GM12878 (cell line): ENCODE data around the gene STRBP. TPM values are rescaled to one million over a fixed set of nuclear protein-coding genes. Genes with fewer than 3 reads are reported as not detected.

Experiments
- ATAC-seq: fragments of 200-7000 bp; cut with Tn5 transposase; 3 replicates; pipeline ENCODE4 v1.9.1; 2020; ENCODE audit warnings: mild to moderate bottlenecking, moderate library complexity
- BruUV-seq: library from RNA; stranded (reverse); fragments of 400-500 nt; replicated peaks from 2 replicates; lab custom pipeline; 2021; lab: Mats Ljungman, UMichigan
- CTCF ChIA-PET: fragments of 300-600 bp; sonication (Branson Sonifier 250); formaldehyde crosslinking; extraction: SDS; loops from one replicate; lab custom pipeline; 2021; ENCODE audit warnings: inconsistent platforms; lab: Yijun Ruan, JAX
- POLR2A ChIA-PET: fragments of 350-600 bp; formaldehyde crosslinking; extraction: SDS; loops from one replicate; lab custom pipeline; 2021; ENCODE audit warnings: inconsistent platforms; lab: Charles Lee
- RAD21 ChIA-PET: fragments of 300-600 bp; sonication (Branson Sonifier 250); formaldehyde crosslinking; loops from one replicate; lab custom pipeline; 2023; ENCODE audit warnings: antibody characterized with exemption; ENCODE audit not compliant: unreplicated experiment; lab: Charles Lee
- SMC1A ChIA-PET: fragments of 300-600 bp; sonication (Branson Sonifier 250); formaldehyde crosslinking; loops from one replicate; lab custom pipeline; 2023; ENCODE audit not compliant: unreplicated experiment, uncharacterized antibody; lab: Charles Lee
- DNase-seq: peaks from one replicate; pipeline ENCODE4 v3.0.0-alpha.2; 2011; ENCODE audit warnings: low read depth, low spot score
- FAIRE-seq: peaks from 3 replicates; lab custom pipeline; 2011; peaks lifted over from hg19 to GRCh38; lab: Jason Lieb, UNC
- H2AFZ ChIP-seq: 2 replicates; pipeline ENCODE4 v1.6.0; 2011; ENCODE audit warnings: low read depth, low read length, control low read depth; ENCODE audit not compliant: control insufficient read depth
- H3K27ac ChIP-seq: 2 replicates; pipeline ENCODE4 v1.5.1; 2011; ENCODE audit warnings: control low read depth; ENCODE audit not compliant: control insufficient read depth, insufficient read depth
- H3K27me3 ChIP-seq, 2 experiments: replicated peaks in 1 of 2; 2 replicates each; pipeline versions ENCODE4 v1.6.0 to v1.6.1; 2011; ENCODE audit warnings: low read length in 1 of 2; ENCODE audit not compliant: control insufficient read depth in 2 of 2, insufficient read depth in 2 of 2
- H3K36me3 ChIP-seq, 2 experiments: 2 replicates each; pipeline ENCODE4 v1.5.1; 2011; ENCODE audit warnings: low read length in 1 of 2; ENCODE audit not compliant: control insufficient read depth in 2 of 2, insufficient read depth in 2 of 2
- H3K4me1 ChIP-seq: 2 replicates; pipeline ENCODE4 v1.6.1; 2011; ENCODE audit warnings: mild to moderate bottlenecking, low read length, moderate library complexity, mixed read lengths; ENCODE audit not compliant: control insufficient read depth, insufficient read depth
- H3K4me2 ChIP-seq: 2 replicates; pipeline ENCODE4 v1.6.0; 2011; ENCODE audit warnings: control low read depth; ENCODE audit not compliant: control insufficient read depth, insufficient read depth
- H3K4me3 ChIP-seq: fragments of 200-600 bp; sonication (generic); 2 replicates; pipeline ENCODE4 v1.5.1; 2016
- H3K79me2 ChIP-seq: 2 replicates; pipeline ENCODE4 v1.6.0; 2011; ENCODE audit warnings: low read length; ENCODE audit not compliant: control insufficient read depth, insufficient read depth
- H3K9ac ChIP-seq: 2 replicates; pipeline ENCODE4 v1.8.0; 2011; ENCODE audit warnings: low read length, control low read depth, mixed read lengths; ENCODE audit not compliant: control insufficient read depth, insufficient read depth
- H3K9me3 ChIP-seq: replicated peaks from 3 replicates; pipeline ENCODE4 v1.5.1; 2011; ENCODE audit warnings: mild to moderate bottlenecking, low read length; ENCODE audit not compliant: control insufficient read depth, insufficient read depth
- H4K20me1 ChIP-seq: 2 replicates; pipeline ENCODE4 v1.6.0; 2011; ENCODE audit not compliant: control insufficient read depth, insufficient read depth
- CHD4 ChIP-seq: fragments of 200-600 bp; sonication (generic); IDR thresholded peaks from 2 replicates; pipeline ENCODE4 v1.6.1; 2016; ENCODE audit warnings: mild to moderate bottlenecking
- ETV6 ChIP-seq, 2 experiments: fragments of 450-650 bp in 1 of 2; IDR thresholded peaks in 1 of 2; conservative IDR thresholded peaks in 1 of 2; 2 replicates each; pipeline ENCODE4 v1.6.1; 2014; ENCODE audit warnings: antibody characterized with exemption in 1 of 2, borderline replicate concordance in 1 of 2, low read depth in 1 of 2, mild to moderate bottlenecking in 1 of 2, moderate library complexity in 1 of 2
- HSF1 ChIP-seq: fragments of 150-350 bp; IDR thresholded peaks from 2 replicates; pipeline ENCODE4 v1.6.1; 2014; ENCODE audit warnings: mild to moderate bottlenecking, low read depth, low read length
- KDM1A ChIP-seq: fragments of 200-600 bp; sonication (generic); IDR thresholded peaks from 2 replicates; pipeline ENCODE4 v1.6.1; 2016; ENCODE audit warnings: borderline replicate concordance
- MEF2A ChIP-seq: IDR thresholded peaks from 2 replicates; pipeline ENCODE4 v1.6.1; 2011; ENCODE audit warnings: low read depth, mild to moderate bottlenecking, low read length, moderate library complexity; ENCODE audit not compliant: insufficient read depth
- NRF1 ChIP-seq: conservative IDR thresholded peaks from 2 replicates; pipeline ENCODE4 v1.6.1; 2011; ENCODE audit warnings: mild to moderate bottlenecking, low read depth, low read length, improper control_type of control experiment
- PAX8 ChIP-seq: fragments of 450-650 bp; IDR thresholded peaks from 2 replicates; pipeline ENCODE4 v1.6.1; 2017; ENCODE audit warnings: mild to moderate bottlenecking, moderate library complexity
- PBX3 ChIP-seq: IDR thresholded peaks from 2 replicates; pipeline ENCODE4 v1.6.1; 2011; ENCODE audit warnings: mild to moderate bottlenecking, low read depth, low read length, moderate library complexity; ENCODE audit not compliant: insufficient replicate concordance
- SUPT20H ChIP-seq: IDR thresholded peaks from 2 replicates; pipeline ENCODE4 v1.6.1; 2011; ENCODE audit warnings: low read depth, mild to moderate bottlenecking, low read length, moderate library complexity, borderline replicate concordance; ENCODE audit not compliant: control insufficient read depth
- TCF7 ChIP-seq: IDR thresholded peaks from 2 replicates; pipeline ENCODE4 v1.6.1; 2014; ENCODE audit warnings: antibody characterized with exemption, borderline replicate concordance
- WRNIP1 ChIP-seq: IDR thresholded peaks from 2 replicates; pipeline ENCODE4 v1.6.1; 2011; ENCODE audit warnings: low read depth, low read length, improper control_type of control experiment, borderline replicate concordance
- ZBTB40 ChIP-seq: fragments of 450-650 bp; IDR thresholded peaks from 2 replicates; pipeline ENCODE4 v1.6.1; 2016; ENCODE audit warnings: mild to moderate bottlenecking, moderate library complexity, borderline replicate concordance
- ZNF384 ChIP-seq: IDR thresholded peaks from 2 replicates; pipeline ENCODE4 v1.6.1; 2012; ENCODE audit warnings: low read depth, mild to moderate bottlenecking, low read length, improper control_type of control experiment, borderline replicate concordance
- in situ Hi-C: fragments of 300-500 bp; cut with MboI; formaldehyde crosslinking; loops from 9 replicates; pipeline ENCODE4 v1.14.3; 2018; ENCODE audit warnings: mixed read lengths
- intact Hi-C: fragments of 100-400 bp; cut with micrococcal nuclease; formaldehyde crosslinking; loops from one replicate; pipeline ENCODE4 v1.14.2; 2022; ENCODE audit not compliant: unreplicated experiment
- polyA plus RNA-seq, 11 experiments: library from polyadenylated mRNA; depleted of rRNA in 4 of 11; unstranded in 6 of 11; stranded (reverse) in 5 of 11; fragments of >200 nt; fragmentation: Nextera tagmentation in 4 of 11; fragmentation: Illumina TruSeq in 1 of 11; extraction: Ambion mirVana in 4 of 11; extraction: Trizol in 1 of 11; gene quantifications; 1 replicate in 1 of 11; 2 replicates in 10 of 11; pipeline versions ENCODE4 v1.2.1 to v1.2.3, GENCODE V29; 2011 to 2016; ENCODE audit warnings: inconsistent platforms in 2 of 11, missing spikeins in 2 of 11, low read depth in 1 of 11
- total RNA-seq, 4 experiments: library from RNA; depleted of rRNA in 3 of 4; stranded (reverse); fragments of >200 nt in 3 of 4; fragmentation: Illumina TruSeq in 1 of 4; extraction: Trizol in 1 of 4; gene quantifications; 2 replicates each; pipeline versions ENCODE4 v1.2.1 to v1.2.3, GENCODE V29; 2013 to 2021
- TF ChIP-seq, protein P1 (sequence below): IDR thresholded peaks from 2 replicates; pipeline ENCODE4 v1.6.1; 2011; ENCODE audit warnings: low read depth, mild to moderate bottlenecking, low read length, moderate library complexity, borderline replicate concordance; ENCODE audit errors: extremely low read depth

Gene STRBP
- total and polyA plus RNA-seq, 10 of the 15 experiments (the other 5 are each of a cell fraction or from before 2014, with no cell fraction given), result 31.0 to 96.8 (median 71.4) TPM

- Histone ChIP-seq H3K79me2 (no peaks in the 10 kb centered on the region), H2AFZ (no peak overlapping the region), H4K20me1 (no peaks in the 10 kb centered on the region), H3K36me3 (no peaks in the 10 kb centered on the region), H3K4me1 (no peaks in the 10 kb centered on the region), H3K9me3 (no peaks in the 10 kb centered on the region), H3K27ac (no peak overlapping the region), H3K27me3 (no peaks in the 10 kb centered on the region), H3K4me2 (no peak overlapping the region), H3K9ac (no peak overlapping the region), H3K4me3 (no peak overlapping the region)
- BruUV-seq, result no TSS peak
- ChIA-PET SMC1A (interaction anchor here (0.6 to 1.9 kb wide), 5 partner anchors 14 to 200 kb away, joined by 3 to 5 read pairs (median 3); no protein-coding TSS in a partner anchor), CTCF (interaction anchor here (0.5 to 1.4 kb wide), 3 partner anchors 34 to 215 kb away, joined by 3 read pairs; no protein-coding TSS in a partner anchor), RAD21 (interaction anchor here (0.9 to 1.5 kb wide), 2 partner anchors 18 to 49 kb away, joined by 3 to 5 read pairs; no protein-coding TSS in a partner anchor), POLR2A (no interaction called here)
- ATAC-seq (no peak), DNase-seq (no peak), FAIRE-seq (no peak)
- in situ Hi-C loops (no loop called here), intact Hi-C loops (no loop called here)
- TF ChIP-seq KDM1A, result no peak
- TF ChIP-seq PAX8, result no peak
- no peak for TF ChIP-seq PBX3
- no peak for TF ChIP-seq ZNF384
- no peak for TF ChIP-seq HSF1
- no peak for TF ChIP-seq WRNIP1
- TF ChIP-seq, protein P1, sequence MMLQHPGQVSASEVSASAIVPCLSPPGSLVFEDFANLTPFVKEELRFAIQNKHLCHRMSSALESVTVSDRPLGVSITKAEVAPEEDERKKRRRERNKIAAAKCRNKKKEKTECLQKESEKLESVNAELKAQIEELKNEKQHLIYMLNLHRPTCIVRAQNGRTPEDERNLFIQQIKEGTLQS, result no peak
- TF ChIP-seq CHD4, result no peak
- TF ChIP-seq NRF1, result no peak
- TF ChIP-seq ETV6 (conservative IDR thresholded peaks at IDR 0.05 in 1 of 2, IDR thresholded peaks at IDR 0.05 in 1 of 2; ENCODE audit: borderline replicate concordance in 1 of 2, low read depth in 1 of 2), result no peak
- TF ChIP-seq TCF7, result no peak
- no peak for TF ChIP-seq MEF2A
- TF ChIP-seq ZBTB40, result no peak
- TF ChIP-seq SUPT20H, result no peak
These were observed 27.8 kb upstream of the STRBP start for GRCh38 chr9:123296174-123296573.
